SK-N-SH (cell line): ENCODE results near the gene DDX24. TPM values are rescaled to one million over a fixed set of nuclear protein-coding genes. Genes with fewer than 3 reads are reported as not detected.

Experiments
- CTCF ChIA-PET: fragments of 300-600, 350-600 bp; formaldehyde crosslinking; extraction: SDS; loops from one replicate; lab custom pipeline; 2021; lab: Yijun Ruan, JAX
- POLR2A ChIA-PET: fragments of 350-600 bp; sonication (Branson Sonifier 250); formaldehyde crosslinking; extraction: SDS; loops from one replicate; lab custom pipeline; 2020; ENCODE audit warnings: antibody characterized with exemption, inconsistent platforms; lab: Yijun Ruan, JAX
- DNase-seq: peaks from one replicate; pipeline ENCODE4 v3.0.0; 2012
- H2AFZ ChIP-seq: fragments of 200-600 bp; sonication (generic); 2 replicates; pipeline ENCODE4 v1.8.1; 2016; ENCODE audit warnings: antibody characterized with exemption, mild to moderate bottlenecking, low read depth
- H3F3A ChIP-seq: fragments of 200-600 bp; sonication (generic); replicated peaks from 2 replicates; pipeline ENCODE3; 2016; ENCODE audit warnings: antibody characterized with exemption, mild to moderate bottlenecking; ENCODE audit not compliant: insufficient read depth
- H3K27ac ChIP-seq, 2 experiments: fragments of 200-500 bp in 1 of 2; fragments of 200-600 bp in 1 of 2; sonication (Bioruptor generic) in 1 of 2; sonication (generic), shearing (Covaris generic) in 1 of 2; 2 replicates each; pipeline versions ENCODE4 v1.5.1 to v1.6.1; 2014 to 2016; ENCODE audit warnings: low read depth in 2 of 2, inconsistent platforms in 1 of 2, low read length in 1 of 2, mild to moderate bottlenecking in 1 of 2, mixed read lengths in 1 of 2
- H3K27me3 ChIP-seq: fragments of 200-600 bp; sonication (generic), shearing (Covaris generic); 2 replicates; pipeline ENCODE4 v1.6.1; 2016; ENCODE audit warnings: mixed run types; ENCODE audit not compliant: insufficient read depth
- H3K36me3 ChIP-seq, 2 experiments: fragments of 200-500 bp in 1 of 2; fragments of 200-600 bp in 1 of 2; sonication (Bioruptor generic) in 1 of 2; sonication (generic) in 1 of 2; replicated peaks in 1 of 2; 2 replicates each; pipeline versions ENCODE3 to v1.5.1; 2014 to 2016; ENCODE audit warnings: low read length in 1 of 2, mild to moderate bottlenecking in 1 of 2; ENCODE audit not compliant: insufficient read depth in 2 of 2, control insufficient read depth in 1 of 2
- H3K4me1 ChIP-seq, 2 experiments: fragments of 200-500 bp in 1 of 2; fragments of 200-600 bp in 1 of 2; sonication (Bioruptor generic) in 1 of 2; sonication (generic), shearing (Covaris generic) in 1 of 2; 2 replicates each; pipeline versions ENCODE4 v1.5.1 to v1.6.1; 2014 to 2016; ENCODE audit warnings: low read depth in 1 of 2, low read length in 1 of 2, mixed run types in 1 of 2; ENCODE audit not compliant: insufficient read depth in 2 of 2, control insufficient read depth in 1 of 2
- H3K4me2 ChIP-seq: fragments of 200-600 bp; sonication (generic), shearing (Covaris generic); 2 replicates; pipeline ENCODE4 v1.6.1; 2017; ENCODE audit warnings: mixed run types
- H3K4me3 ChIP-seq, 2 experiments: fragments of 200-500 bp in 1 of 2; fragments of 200-600 bp in 1 of 2; sonication (Bioruptor generic) in 1 of 2; sonication (generic), shearing (Covaris generic) in 1 of 2; 2 replicates each; pipeline versions ENCODE4 v1.5.1 to v1.8.1; 2014 to 2016; ENCODE audit warnings: low read depth in 2 of 2, inconsistent platforms in 1 of 2, low read length in 1 of 2, mild to moderate bottlenecking in 1 of 2, mixed read lengths in 1 of 2, moderate library complexity in 1 of 2
- H3K79me2 ChIP-seq: fragments of 200-600 bp; sonication (generic); 2 replicates; pipeline ENCODE4 v1.8.1; 2017; ENCODE audit warnings: mild to moderate bottlenecking; ENCODE audit not compliant: insufficient read depth
- H3K9ac ChIP-seq: fragments of 200-600 bp; sonication (generic); 2 replicates; pipeline ENCODE4 v1.6.1; 2017; ENCODE audit warnings: mixed run types
- H3K9me2 ChIP-seq: fragments of 200-600 bp; sonication (generic); 2 replicates; pipeline ENCODE4 v1.6.1; 2017; ENCODE audit warnings: mixed run types
- H3K9me3 ChIP-seq: fragments of 200-600 bp; sonication (generic); 2 replicates; pipeline ENCODE4 v1.6.1; 2017; ENCODE audit warnings: mixed run types, mild to moderate bottlenecking, moderate library complexity
- H4K20me1 ChIP-seq: fragments of 200-600 bp; sonication (generic); 2 replicates; pipeline ENCODE4 v1.6.1; 2017; ENCODE audit warnings: mild to moderate bottlenecking, mixed run types; ENCODE audit not compliant: insufficient read depth
- EP300 ChIP-seq, 2 experiments: IDR thresholded peaks; 2 replicates each; pipeline versions ENCODE4 v1.4.0 to v1.6.1; 2012; ENCODE audit warnings: borderline replicate concordance in 1 of 2, low read depth in 1 of 2, low read length in 1 of 2
- EZH2phosphoT487 ChIP-seq: fragments of 200-600 bp; sonication (generic); IDR thresholded peaks from 2 replicates; pipeline ENCODE4 v1.6.1; 2017; ENCODE audit warnings: low read depth, mixed run types, mild to moderate bottlenecking, antibody characterized with exemption, moderate library complexity, borderline replicate concordance
- FOXJ3 ChIP-seq: sonication (generic); formaldehyde crosslinking; IDR thresholded peaks from 2 replicates; pipeline ENCODE4 v1.5.1; 2020; ENCODE audit warnings: mild to moderate bottlenecking, missing genetic modification reagents
- FOXM1 ChIP-seq: IDR thresholded peaks from 2 replicates; pipeline ENCODE4 v1.4.0; 2012; ENCODE audit warnings: low read depth, mild to moderate bottlenecking
- JUND ChIP-seq: IDR thresholded peaks from 2 replicates; pipeline ENCODE4 v1.4.0; 2012
- NFIC ChIP-seq: IDR thresholded peaks from 2 replicates; pipeline ENCODE4 v1.4.0; 2012; ENCODE audit warnings: borderline replicate concordance
- NRF1 ChIP-seq: IDR thresholded peaks from 2 replicates; pipeline ENCODE4 v1.6.1; 2012; ENCODE audit warnings: low read depth, mild to moderate bottlenecking, low read length
- RAD21 ChIP-seq: IDR thresholded peaks from 2 replicates; pipeline ENCODE4 v1.6.1; 2012; ENCODE audit warnings: mild to moderate bottlenecking, low read length
- RCOR1 ChIP-seq: fragments of 150-350 bp; IDR thresholded peaks from 2 replicates; pipeline ENCODE4 v1.6.1; 2017; ENCODE audit warnings: antibody characterized with exemption, low read length
- RXRA ChIP-seq: IDR thresholded peaks from 2 replicates; pipeline ENCODE4 v1.4.0; 2012; ENCODE audit warnings: low read depth, mild to moderate bottlenecking, borderline replicate concordance
- SIN3A ChIP-seq: IDR thresholded peaks from 2 replicates; pipeline ENCODE4 v1.6.1; 2012; ENCODE audit warnings: low read depth, mild to moderate bottlenecking, low read length, moderate library complexity, borderline replicate concordance
- WGBS: methylation state at CpG from one replicate; pipeline ENCODE4 v1.1.6; 2017; ENCODE audit warnings: low lambda C conversion rate; 5-methylcytosine and 5-hydroxymethylcytosine counted together
- polyA plus RNA-seq, 3 experiments: library from polyadenylated mRNA; depleted of rRNA; stranded (reverse); fragments of >200 nt; gene quantifications; 2 replicates each; pipeline ENCODE4 v1.2.3, GENCODE V29; 2012
- TF ChIP-seq, protein P1 (sequence below): fragments of 150-350 bp; IDR thresholded peaks from 2 replicates; pipeline ENCODE4 v1.6.1; 2016; ENCODE audit warnings: mild to moderate bottlenecking, low read depth, low read length
- TF ChIP-seq, protein P2 (sequence below): fragments of 150-350 bp; IDR thresholded peaks from 2 replicates; pipeline ENCODE4 v1.6.1; 2017; ENCODE audit warnings: antibody characterized with exemption, low read length, low read depth, borderline replicate concordance
- TF ChIP-seq, protein P3 (sequence below): IDR thresholded peaks from 2 replicates; pipeline ENCODE4; 2012

Gene DDX24
- polyA plus RNA-seq, 1 of the 3 experiments (the other 2 are of a cell fraction), result 108 TPM

DNA sequence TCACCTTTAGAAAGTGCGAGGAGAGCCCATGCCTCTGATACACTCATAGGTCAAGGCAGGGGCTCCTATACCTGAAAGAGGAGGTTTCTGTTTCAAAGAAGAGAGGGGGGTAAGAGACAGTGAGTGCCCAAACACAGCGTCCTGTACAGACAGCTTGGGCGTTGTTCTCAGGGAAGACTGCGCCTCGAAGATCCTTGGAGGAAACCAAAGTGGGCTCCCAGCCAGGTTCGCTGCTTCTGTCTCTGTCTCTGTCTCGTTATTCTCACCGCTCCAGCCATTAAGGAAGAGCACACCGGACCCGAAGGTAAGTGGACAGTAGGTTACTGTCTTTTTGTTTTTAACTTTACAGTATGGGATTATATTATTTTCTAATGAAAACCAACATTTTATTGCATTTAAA, 23.7 kb upstream of the DDX24 start:
- no peaks in the 10 kb centered on the region for H3K27me3 ChIP-seq
- H4K20me1 ChIP-seq, result no peaks in the 10 kb centered on the region
- POLR2A ChIA-PET, result no interaction called here
- peaks cover 0 to 3% of the 10 kb centered on the region in 2 experiments for H3K36me3 ChIP-seq
- TF ChIP-seq, protein P1, sequence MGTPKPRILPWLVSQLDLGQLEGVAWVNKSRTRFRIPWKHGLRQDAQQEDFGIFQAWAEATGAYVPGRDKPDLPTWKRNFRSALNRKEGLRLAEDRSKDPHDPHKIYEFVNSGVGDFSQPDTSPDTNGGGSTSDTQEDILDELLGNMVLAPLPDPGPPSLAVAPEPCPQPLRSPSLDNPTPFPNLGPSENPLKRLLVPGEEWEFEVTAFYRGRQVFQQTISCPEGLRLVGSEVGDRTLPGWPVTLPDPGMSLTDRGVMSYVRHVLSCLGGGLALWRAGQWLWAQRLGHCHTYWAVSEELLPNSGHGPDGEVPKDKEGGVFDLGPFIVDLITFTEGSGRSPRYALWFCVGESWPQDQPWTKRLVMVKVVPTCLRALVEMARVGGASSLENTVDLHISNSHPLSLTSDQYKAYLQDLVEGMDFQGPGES, result no peak
- TF ChIP-seq EZH2phosphoT487, result no peak
- TF ChIP-seq, all 33 proteins: peak for 0
- H3F3A ChIP-seq, result no peaks in the 10 kb centered on the region
- no peak overlapping the region for H2AFZ ChIP-seq
- no peak overlapping the region for H3K4me2 ChIP-seq
- no peak overlapping the region for H3K9ac ChIP-seq
- no peaks in the 10 kb centered on the region for H3K9me2 ChIP-seq
- no peak overlapping the region for H3K27ac ChIP-seq
- no peak overlapping the region for H3K4me3 ChIP-seq
- peaks cover 0 to 11% of the 10 kb centered on the region in 2 experiments; a peak in 2 of 4 replicates for H3K4me1 ChIP-seq
- H3K79me2 ChIP-seq, result no peaks in the 10 kb centered on the region
- CTCF ChIA-PET, result interaction anchor here (1.5 kb wide), 1 partner anchor 39 kb away, joined by 3 read pairs; no protein-coding TSS in a partner anchor
- 94% methylated on average over 10 of the region's 10 CpGs for WGBS
- H3K9me3 ChIP-seq, result no peaks in the 10 kb centered on the region
- DNase-seq, result no peak

DNA sequence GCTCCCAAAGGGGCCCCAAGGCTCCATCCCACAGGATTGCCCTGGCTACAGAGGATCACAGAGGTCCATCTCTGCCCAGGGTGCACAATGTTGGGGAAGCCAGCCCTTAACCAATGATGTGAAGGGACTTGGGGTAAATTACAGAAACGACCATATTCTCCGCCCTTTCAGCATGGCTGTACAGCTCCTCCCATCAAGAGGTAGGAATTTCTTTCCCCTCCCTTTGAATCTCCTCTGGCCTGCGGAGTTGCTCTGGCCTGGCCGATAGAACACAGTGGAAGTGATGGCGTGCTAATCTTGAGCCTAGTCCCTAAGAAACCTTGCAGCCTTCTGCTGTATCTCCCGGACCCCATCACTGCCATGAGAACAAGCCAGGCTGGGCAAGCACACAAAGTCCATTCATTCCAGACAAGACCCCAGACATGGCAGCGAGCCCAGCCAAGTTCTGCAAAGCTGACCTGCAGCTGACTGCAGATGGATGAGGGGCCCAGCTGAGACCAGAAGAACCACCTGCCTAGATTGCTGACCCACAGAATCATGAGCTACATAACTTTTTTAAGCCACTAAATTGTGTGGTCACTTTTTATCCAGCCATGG, 22.6 kb upstream of the DDX24 start:
- POLR2A ChIA-PET, result no interaction called here
- Histone ChIP-seq H3K9ac (no peak overlapping the region), H3K4me2 (no peak overlapping the region), H3K79me2 (no peaks in the 10 kb centered on the region), H3K4me3 (no peak overlapping the region), H3K9me2 (no peaks in the 10 kb centered on the region), H3K27me3 (no peaks in the 10 kb centered on the region), H3K27ac (no peak overlapping the region), H3K9me3 (no peaks in the 10 kb centered on the region), H3K4me1 (peaks cover 0 to 11% of the 10 kb centered on the region in 2 experiments; a peak in 2 of 4 replicates), H3K36me3 (peaks cover 0 to 3% of the 10 kb centered on the region in 2 experiments), H4K20me1 (no peaks in the 10 kb centered on the region), H2AFZ (no peak overlapping the region), H3F3A (no peaks in the 10 kb centered on the region)
- TF ChIP-seq SIN3A, result no peak
- CTCF ChIA-PET, result no interaction called here
- WGBS, result 85% methylated on average over 6 of the region's 7 CpGs
- no peak for DNase-seq

DNA sequence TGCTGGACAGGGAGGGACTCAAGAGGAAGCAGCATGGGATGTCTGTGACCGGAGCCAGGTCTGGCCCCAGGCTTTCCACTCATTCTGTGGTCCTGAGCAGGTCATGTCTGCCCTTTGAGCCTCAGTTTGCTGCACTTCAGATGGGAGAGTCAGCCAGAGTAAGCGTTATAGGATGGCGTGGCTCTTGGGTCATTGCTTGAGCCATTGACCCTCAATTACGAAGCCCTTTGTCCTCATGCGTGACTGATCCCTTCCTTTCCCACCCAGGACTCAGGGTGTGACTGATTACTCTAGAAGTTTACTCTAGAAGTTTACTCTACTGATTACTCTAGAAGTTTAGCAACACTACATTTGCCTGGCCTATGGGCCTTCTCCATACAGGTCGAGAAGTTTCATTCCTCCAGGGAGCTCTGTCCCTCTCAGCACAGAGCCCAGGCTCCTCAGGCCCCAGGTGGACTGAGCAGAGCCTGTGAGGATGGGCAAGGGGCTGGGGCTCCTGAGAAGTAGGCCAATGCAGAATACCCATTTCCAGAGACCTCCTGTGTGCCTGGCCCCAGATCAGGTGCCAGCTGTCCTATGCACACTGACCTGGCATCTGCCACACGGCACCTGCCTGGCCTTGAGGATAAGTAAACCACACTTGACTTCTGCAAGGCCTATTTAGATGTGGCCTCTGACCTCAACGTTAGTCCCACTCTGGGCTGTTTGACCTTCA, 21.9 kb upstream of the DDX24 start:
- POLR2A ChIA-PET, result no interaction called here
- no peak overlapping the region for H2AFZ ChIP-seq
- H3K79me2 ChIP-seq, result no peaks in the 10 kb centered on the region
- no peak overlapping the region for H3K4me2 ChIP-seq
- H3K4me1 ChIP-seq, result peaks cover 0 to 11% of the 10 kb centered on the region in 2 experiments; a peak in 2 of 4 replicates
- CTCF ChIA-PET, result no interaction called here
- H3K36me3 ChIP-seq, result peaks cover 0 to 3% of the 10 kb centered on the region in 2 experiments
- no peaks in the 10 kb centered on the region for H3K9me2 ChIP-seq
- H3K9ac ChIP-seq, result no peak overlapping the region
- H3K4me3 ChIP-seq, result no peak overlapping the region
- H3K9me3 ChIP-seq, result no peaks in the 10 kb centered on the region
- TF ChIP-seq NFIC, result no peak
- TF ChIP-seq RXRA, result no peak
- TF ChIP-seq, protein P2, sequence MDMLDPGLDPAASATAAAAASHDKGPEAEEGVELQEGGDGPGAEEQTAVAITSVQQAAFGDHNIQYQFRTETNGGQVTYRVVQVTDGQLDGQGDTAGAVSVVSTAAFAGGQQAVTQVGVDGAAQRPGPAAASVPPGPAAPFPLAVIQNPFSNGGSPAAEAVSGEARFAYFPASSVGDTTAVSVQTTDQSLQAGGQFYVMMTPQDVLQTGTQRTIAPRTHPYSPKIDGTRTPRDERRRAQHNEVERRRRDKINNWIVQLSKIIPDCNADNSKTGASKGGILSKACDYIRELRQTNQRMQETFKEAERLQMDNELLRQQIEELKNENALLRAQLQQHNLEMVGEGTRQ, result no peak
- TF ChIP-seq RAD21, result no peak
- TF ChIP-seq EP300 (IDR thresholded peaks at IDR 0.05; ENCODE audit: borderline replicate concordance in 1 of 2, low read depth in 1 of 2, low read length in 1 of 2), result no peak
- TF ChIP-seq FOXJ3 (CRISPR knock-in tag), result no peak
- TF ChIP-seq, protein P3, sequence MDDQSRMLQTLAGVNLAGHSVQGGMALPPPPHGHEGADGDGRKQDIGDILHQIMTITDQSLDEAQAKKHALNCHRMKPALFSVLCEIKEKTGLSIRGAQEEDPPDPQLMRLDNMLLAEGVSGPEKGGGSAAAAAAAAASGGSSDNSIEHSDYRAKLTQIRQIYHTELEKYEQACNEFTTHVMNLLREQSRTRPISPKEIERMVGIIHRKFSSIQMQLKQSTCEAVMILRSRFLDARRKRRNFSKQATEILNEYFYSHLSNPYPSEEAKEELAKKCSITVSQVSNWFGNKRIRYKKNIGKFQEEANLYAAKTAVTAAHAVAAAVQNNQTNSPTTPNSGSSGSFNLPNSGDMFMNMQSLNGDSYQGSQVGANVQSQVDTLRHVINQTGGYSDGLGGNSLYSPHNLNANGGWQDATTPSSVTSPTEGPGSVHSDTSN, result no peak
- no peak for TF ChIP-seq FOXM1
- TF ChIP-seq RCOR1, result no peak
- no peak for TF ChIP-seq JUND
- no peak for TF ChIP-seq NRF1
- TF ChIP-seq, all 33 proteins: peak for 0
- H3F3A ChIP-seq, result no peaks in the 10 kb centered on the region
- no peaks in the 10 kb centered on the region for H4K20me1 ChIP-seq
- no peak for DNase-seq
- H3K27ac ChIP-seq, result no peak overlapping the region
- 87% methylated on average over 8 of the region's 8 CpGs for WGBS
- H3K27me3 ChIP-seq, result no peaks in the 10 kb centered on the region
